HEK293 (cell line): Measurements from ENCODE around the gene RAE1.

Experiments used
- CTCF ChIA-PET: fragments of 350-600 bp; formaldehyde crosslinking; extraction: SDS; loops from one replicate; lab custom pipeline; 2021; ENCODE audit warnings: antibody characterized with exemption; lab: Yijun Ruan, JAX
- POLR2A ChIA-PET: fragments of 300-600 bp; formaldehyde crosslinking; extraction: SDS; loops from one replicate; lab custom pipeline; 2020; ENCODE audit warnings: antibody characterized with exemption, inconsistent platforms; lab: Yijun Ruan, JAX
- H3K27ac ChIP-seq: fragments of 200-500 bp; sonication (Bioruptor generic); 2 replicates; pipeline ENCODE4 v1.5.1; 2014; ENCODE audit warnings: low read depth, low read length, control low read depth, inconsistent platforms; ENCODE audit errors: extremely low read depth
- H3K36me3 ChIP-seq, 2 experiments: fragments of 200-500 bp in 1 of 2; sonication (Bioruptor generic) in 1 of 2; 1 replicate in 1 of 2; 2 replicates in 1 of 2; pipeline ENCODE4 v1.5.1; 2014 to 2017; ENCODE audit warnings: inconsistent platforms in 2 of 2, low read length in 2 of 2; ENCODE audit not compliant: control insufficient read depth in 2 of 2, insufficient read depth in 1 of 2
- H3K4me1 ChIP-seq: fragments of 200-500 bp; sonication (Bioruptor generic); 2 replicates; pipeline ENCODE4 v1.5.1; 2014; ENCODE audit warnings: mild to moderate bottlenecking, low read length, inconsistent platforms; ENCODE audit not compliant: control insufficient read depth, insufficient read depth
- H3K4me3 ChIP-seq: 2 replicates; pipeline ENCODE4 v1.5.1; 2011; ENCODE audit warnings: low read depth, mild to moderate bottlenecking, control low read depth, low read length, moderate library complexity
- H3K9me3 ChIP-seq: fragments of 200-500 bp; sonication (Bioruptor generic); 2 replicates; pipeline ENCODE4 v1.5.1; 2014; ENCODE audit warnings: low read depth, low read length, inconsistent platforms; ENCODE audit not compliant: control insufficient read depth, insufficient read depth
- KLF1 ChIP-seq: fragments of 450-650 bp; formaldehyde crosslinking; IDR thresholded peaks from 2 replicates; pipeline ENCODE4 v1.5.1; 2016; ENCODE audit warnings: missing biosample characterization, missing genetic modification characterization
- KLF8 ChIP-seq: fragments of 450-650 bp; formaldehyde crosslinking; IDR thresholded peaks from 2 replicates; pipeline ENCODE4 v1.5.1; 2016; ENCODE audit warnings: missing biosample characterization, missing genetic modification characterization
- MEIS1 ChIP-seq: sonication (generic); formaldehyde crosslinking; IDR thresholded peaks from 2 replicates; pipeline ENCODE4 v1.8.1; 2022; ENCODE audit warnings: missing genetic modification reagents, mild to moderate bottlenecking, borderline replicate concordance
- OSR2 ChIP-seq: fragments of 450-650 bp; formaldehyde crosslinking; IDR thresholded peaks from 2 replicates; pipeline ENCODE4 v1.5.1; 2016; ENCODE audit warnings: missing biosample characterization, missing genetic modification characterization
- PRDM6 ChIP-seq: fragments of 450-650 bp; formaldehyde crosslinking; IDR thresholded peaks from 2 replicates; pipeline ENCODE4 v1.5.1; 2017; ENCODE audit warnings: missing biosample characterization, missing genetic modification characterization
- TCF7L2 ChIP-seq: IDR thresholded peaks from 2 replicates; pipeline ENCODE4 v1.6.1; 2011; ENCODE audit warnings: low read depth, mild to moderate bottlenecking, inconsistent platforms, low read length, moderate library complexity, borderline replicate concordance
- ZBTB11 ChIP-seq: fragments of 450-650 bp; formaldehyde crosslinking; conservative IDR thresholded peaks from 2 replicates; pipeline ENCODE4 v1.5.1; 2016; ENCODE audit warnings: low read depth, missing biosample characterization, missing genetic modification characterization
- ZIC2 ChIP-seq: fragments of 450-650 bp; formaldehyde crosslinking; IDR thresholded peaks from 2 replicates; pipeline ENCODE4 v1.5.1; 2016; ENCODE audit warnings: missing biosample characterization, missing genetic modification characterization
- ZNF112 ChIP-seq: fragments of 450-650 bp; formaldehyde crosslinking; IDR thresholded peaks from 2 replicates; pipeline ENCODE4 v1.5.0; 2017; ENCODE audit warnings: missing biosample characterization, missing genetic modification characterization
- ZNF132 ChIP-seq: fragments of 450-650 bp; formaldehyde crosslinking; IDR thresholded peaks from 2 replicates; pipeline ENCODE4 v1.5.1; 2017; ENCODE audit warnings: missing biosample characterization, missing genetic modification characterization, borderline replicate concordance
- ZNF138 ChIP-seq: fragments of 450-650 bp; formaldehyde crosslinking; IDR thresholded peaks from 2 replicates; pipeline ENCODE4 v1.5.1; 2016; ENCODE audit warnings: missing biosample characterization, missing genetic modification characterization, borderline replicate concordance
- ZNF155 ChIP-seq: fragments of 450-650 bp; formaldehyde crosslinking; IDR thresholded peaks from 2 replicates; pipeline ENCODE4 v1.5.1; 2016; ENCODE audit warnings: missing biosample characterization, missing genetic modification characterization
- ZNF175 ChIP-seq: fragments of 450-650 bp; formaldehyde crosslinking; IDR thresholded peaks from 2 replicates; pipeline ENCODE4 v1.5.1; 2016; ENCODE audit warnings: missing biosample characterization, missing genetic modification characterization
- ZNF223 ChIP-seq: fragments of 450-650 bp; formaldehyde crosslinking; IDR thresholded peaks from 2 replicates; pipeline ENCODE4 v1.5.1; 2016; ENCODE audit warnings: missing biosample characterization, missing genetic modification characterization
- ZNF23 ChIP-seq: fragments of 450-650 bp; formaldehyde crosslinking; IDR thresholded peaks from 2 replicates; pipeline ENCODE4 v1.5.1; 2016; ENCODE audit warnings: missing biosample characterization, missing genetic modification characterization, borderline replicate concordance
- ZNF248 ChIP-seq: fragments of 450-650 bp; formaldehyde crosslinking; IDR thresholded peaks from 2 replicates; pipeline ENCODE4 v1.5.1; 2017; ENCODE audit warnings: missing biosample characterization, missing genetic modification characterization
- ZNF362 ChIP-seq: fragments of 450-650 bp; formaldehyde crosslinking; IDR thresholded peaks from 2 replicates; pipeline ENCODE4 v1.5.1; 2016; ENCODE audit warnings: missing biosample characterization, missing genetic modification characterization
- ZNF37A ChIP-seq: fragments of 450-650 bp; IDR thresholded peaks from 2 replicates; pipeline ENCODE4 v1.5.1; 2018; ENCODE audit warnings: missing biosample characterization, missing genetic modification characterization
- ZNF549 ChIP-seq: fragments of 450-650 bp; IDR thresholded peaks from 2 replicates; pipeline ENCODE4 v1.5.1; 2018; ENCODE audit warnings: missing biosample characterization, missing genetic modification characterization, mild to moderate bottlenecking, inconsistent platforms, moderate library complexity
- ZNF555 ChIP-seq: fragments of 450-650 bp; formaldehyde crosslinking; conservative IDR thresholded peaks from 2 replicates; pipeline ENCODE4 v1.5.1; 2017; ENCODE audit warnings: missing biosample characterization, mild to moderate bottlenecking, missing genetic modification characterization, inconsistent platforms
- ZNF670 ChIP-seq: fragments of 450-650 bp; formaldehyde crosslinking; IDR thresholded peaks from 2 replicates; pipeline ENCODE4 v1.5.1; 2016; ENCODE audit warnings: missing biosample characterization, missing genetic modification characterization, low read depth
- ZNF692 ChIP-seq: fragments of 450-650 bp; formaldehyde crosslinking; IDR thresholded peaks from 2 replicates; pipeline ENCODE4 v1.5.1; 2016; ENCODE audit warnings: missing biosample characterization, missing genetic modification characterization
- ZNF791 ChIP-seq: fragments of 450-650 bp; formaldehyde crosslinking; IDR thresholded peaks from 2 replicates; pipeline ENCODE4 v1.5.1; 2016; ENCODE audit warnings: missing biosample characterization, missing genetic modification characterization
- ZNF830 ChIP-seq: fragments of 450-650 bp; IDR thresholded peaks from 2 replicates; pipeline ENCODE4 v1.5.0; 2018; ENCODE audit warnings: missing biosample characterization, missing genetic modification characterization, low read depth, mild to moderate bottlenecking, moderate library complexity

Gene RAE1

GRCh38 chr20:57352305-57352704, 1.2 kb downstream of the RAE1 start:
- TF ChIP-seq OSR2 (no peak), ZNF692 (peak; percentile 71)
- TF ChIP-seq, all 188 proteins: peak for 1
- H3K4me3 ChIP-seq = peak overlapping the region; percentile 91
- H3K27ac ChIP-seq = 0 out of 2 replicates have a peak overlapping the region, but pooled peaks have one; percentile 6
- POLR2A ChIA-PET = no interaction called here
- H3K9me3 ChIP-seq = no peaks in the 10 kb centered on the region
- CTCF ChIA-PET = interaction anchor here (1.8 kb wide), 1 partner anchor 29 kb away, joined by 5 read pairs; no protein-coding TSS in a partner anchor
- no peaks in the 10 kb centered on the region for H3K4me1 ChIP-seq
- H3K36me3 ChIP-seq = peaks cover 0 to 21% of the 10 kb centered on the region in 2 experiments; a peak in 2 of 3 replicates

GRCh38 chr20:57353351-57353750, 2.3 kb downstream of the RAE1 start:
- H3K27ac ChIP-seq = no peak overlapping the region
- TF ChIP-seq ZNF138 (tag by site-specific recombination) (no peak), ZNF549 (tag by site-specific recombination) (no peak), ZIC2 (no peak), ZNF791 (tag by site-specific recombination) (no peak), ZBTB11 (tag by site-specific recombination) (no peak), KLF8 (tag by site-specific recombination) (no peak), ZNF155 (tag by site-specific recombination) (no peak), MEIS1 (no peak), ZNF23 (tag by site-specific recombination) (no peak), ZNF555 (tag by site-specific recombination) (no peak), ZNF830 (tag by site-specific recombination) (no peak), TCF7L2 (no peak), ZNF670 (tag by site-specific recombination) (no peak), ZNF112 (tag by site-specific recombination) (no peak)
- H3K4me1 ChIP-seq = no peaks in the 10 kb centered on the region
- no peaks in the 10 kb centered on the region for H3K9me3 ChIP-seq
- CTCF ChIA-PET = no interaction called here
- H3K36me3 ChIP-seq = peaks cover 0 to 21% of the 10 kb centered on the region in 2 experiments; a peak in 2 of 3 replicates
- POLR2A ChIA-PET = no interaction called here
- H3K4me3 ChIP-seq = no peak overlapping the region

GRCh38 chr20:57361517-57361916, 10.5 kb downstream of the RAE1 start:
- POLR2A ChIA-PET = no interaction called here
- H3K9me3 ChIP-seq = no peaks in the 10 kb centered on the region
- H3K4me3 ChIP-seq = no peak overlapping the region
- H3K27ac ChIP-seq = no peak overlapping the region
- TF ChIP-seq KLF1 = no peak
- no peak for TF ChIP-seq ZNF37A (tag by site-specific recombination)
- TF ChIP-seq MEIS1 = no peak
- TF ChIP-seq ZNF362 (tag by site-specific recombination) = no peak
- TF ChIP-seq ZNF175 (tag by site-specific recombination) = no peak
- no peak for TF ChIP-seq ZNF132
- no peak for TF ChIP-seq ZNF248 (tag by site-specific recombination)
- no peak for TF ChIP-seq ZNF223
- no peak for TF ChIP-seq PRDM6 (tag by site-specific recombination)
- H3K36me3 ChIP-seq = peaks cover 30 to 31% of the 10 kb centered on the region in 2 experiments
- CTCF ChIA-PET = interaction anchor here (1.0 kb wide), 1 partner anchor 19 kb away, joined by 3 read pairs; no protein-coding TSS in a partner anchor
- H3K4me1 ChIP-seq = no peaks in the 10 kb centered on the region
